Subcutaneous adipose tissue (tissue), 4 donors: ENCODE data around the gene SLC9C1. TPM values are rescaled to one million over a fixed set of nuclear protein-coding genes. Genes with fewer than 3 reads are reported as not detected.

Experiments used
- total RNA-seq, 4 donors: library from RNA; depleted of rRNA; stranded (reverse); fragments of >200 nt; gene quantifications; one replicate each; pipeline ENCODE4 v1.1.0, GENCODE V29; 2016
- TF ChIP-seq, protein P1 (sequence below): fragments of 450-650 bp; IDR thresholded peaks from one replicate; pipeline ENCODE4 v1.5.1; 2016; ENCODE audit warnings: low read depth, mild to moderate bottlenecking, control low read depth, antibody characterized with exemption, moderate library complexity

Gene SLC9C1
- total RNA-seq, 4 donors from 2014 or later: 0.17 to 0.75 TPM; not detected in 2

DNA sequence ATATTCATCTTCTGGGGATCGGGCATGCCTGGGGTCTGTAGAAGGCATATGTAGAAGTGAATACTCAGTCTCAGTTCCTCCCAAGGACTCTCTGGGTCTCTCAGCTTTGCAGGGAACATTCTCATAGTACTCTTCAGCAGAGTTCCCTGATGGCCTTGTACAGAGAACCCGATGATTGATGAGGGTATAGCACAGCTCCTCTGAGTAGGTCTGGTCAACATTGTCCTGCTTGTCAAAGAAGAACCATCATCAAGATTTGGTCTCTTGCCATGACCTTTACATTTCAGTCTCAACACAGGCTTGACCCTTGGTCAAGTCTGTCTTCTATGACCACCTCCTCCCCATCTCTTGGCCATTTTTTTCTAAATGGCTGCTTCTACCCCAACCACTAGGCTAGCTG is 170.5 kb downstream of the SLC9C1 start:
- TF ChIP-seq, protein P1, sequence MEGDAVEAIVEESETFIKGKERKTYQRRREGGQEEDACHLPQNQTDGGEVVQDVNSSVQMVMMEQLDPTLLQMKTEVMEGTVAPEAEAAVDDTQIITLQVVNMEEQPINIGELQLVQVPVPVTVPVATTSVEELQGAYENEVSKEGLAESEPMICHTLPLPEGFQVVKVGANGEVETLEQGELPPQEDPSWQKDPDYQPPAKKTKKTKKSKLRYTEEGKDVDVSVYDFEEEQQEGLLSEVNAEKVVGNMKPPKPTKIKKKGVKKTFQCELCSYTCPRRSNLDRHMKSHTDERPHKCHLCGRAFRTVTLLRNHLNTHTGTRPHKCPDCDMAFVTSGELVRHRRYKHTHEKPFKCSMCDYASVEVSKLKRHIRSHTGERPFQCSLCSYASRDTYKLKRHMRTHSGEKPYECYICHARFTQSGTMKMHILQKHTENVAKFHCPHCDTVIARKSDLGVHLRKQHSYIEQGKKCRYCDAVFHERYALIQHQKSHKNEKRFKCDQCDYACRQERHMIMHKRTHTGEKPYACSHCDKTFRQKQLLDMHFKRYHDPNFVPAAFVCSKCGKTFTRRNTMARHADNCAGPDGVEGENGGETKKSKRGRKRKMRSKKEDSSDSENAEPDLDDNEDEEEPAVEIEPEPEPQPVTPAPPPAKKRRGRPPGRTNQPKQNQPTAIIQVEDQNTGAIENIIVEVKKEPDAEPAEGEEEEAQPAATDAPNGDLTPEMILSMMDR: no peak

DNA sequence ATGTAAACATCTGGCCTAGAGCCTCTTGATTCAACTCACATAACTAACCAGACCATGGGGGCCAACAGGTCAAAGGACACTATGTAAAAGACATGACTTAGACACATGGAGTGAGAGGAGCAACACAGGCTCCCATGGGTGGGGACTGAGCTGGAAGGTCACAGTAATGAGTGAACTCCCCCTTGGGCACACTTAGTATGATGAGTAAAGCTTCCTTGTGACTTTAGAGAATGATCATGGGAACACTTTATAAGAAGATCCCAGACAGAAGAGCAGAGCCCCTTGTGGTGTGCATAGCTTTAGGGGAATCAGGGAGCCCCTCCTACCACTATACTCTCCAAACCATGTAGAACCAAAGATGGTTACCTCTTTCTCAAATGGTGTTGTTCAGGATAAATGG is 171.1 kb downstream of the SLC9C1 start:
- TF ChIP-seq, protein P1: no peak

GRCh38 chr3:112121577-112122547 is 172.2 kb downstream of the SLC9C1 start:
- TF ChIP-seq, protein P1: no peak

DNA sequence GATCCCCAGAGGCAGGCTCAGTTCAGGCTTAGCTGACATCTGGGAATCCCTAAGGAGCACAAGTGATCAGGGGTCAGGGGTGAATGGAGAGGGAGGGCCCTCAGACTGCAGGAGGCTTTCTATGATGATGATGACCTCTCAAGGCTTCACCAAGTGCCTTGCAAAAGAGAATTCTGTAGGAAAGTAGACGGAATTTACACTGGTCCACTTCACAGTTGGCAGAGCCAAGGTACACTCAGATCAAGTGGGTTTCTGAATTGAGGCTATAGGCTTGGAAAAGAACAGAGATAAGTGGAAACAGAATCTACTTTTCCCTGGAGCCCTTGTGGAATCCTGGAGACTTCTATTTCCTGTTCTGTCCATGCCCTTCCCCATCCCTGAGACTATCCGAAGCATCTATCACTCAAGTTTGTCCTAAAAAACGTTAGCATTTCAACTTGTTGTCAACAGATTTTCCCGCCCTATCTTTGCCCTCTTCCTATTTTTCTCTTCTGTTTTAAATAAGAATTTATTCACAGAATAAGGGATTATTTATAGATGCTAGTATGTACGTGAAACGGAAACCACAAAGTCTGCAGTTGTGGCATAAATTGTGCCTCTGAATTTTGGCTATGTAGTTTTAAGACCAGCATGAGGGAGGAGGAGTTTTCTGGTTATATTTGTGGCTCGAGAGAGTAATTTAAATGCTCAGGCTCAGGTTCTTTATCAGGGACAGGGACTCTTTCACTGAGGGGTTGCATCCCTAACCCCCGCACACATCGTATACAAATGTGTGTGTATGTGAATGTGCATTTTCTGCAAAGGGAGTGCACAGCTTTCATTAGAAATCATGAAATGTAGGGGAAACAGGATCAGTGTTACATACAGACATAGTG is 173.8 kb downstream of the SLC9C1 start:
- TF ChIP-seq, protein P1: no peak

- TF ChIP-seq, protein P1: no peak
These were observed 176.0 kb downstream of the SLC9C1 start for GRCh38 chr3:112117841-112118571.

DNA sequence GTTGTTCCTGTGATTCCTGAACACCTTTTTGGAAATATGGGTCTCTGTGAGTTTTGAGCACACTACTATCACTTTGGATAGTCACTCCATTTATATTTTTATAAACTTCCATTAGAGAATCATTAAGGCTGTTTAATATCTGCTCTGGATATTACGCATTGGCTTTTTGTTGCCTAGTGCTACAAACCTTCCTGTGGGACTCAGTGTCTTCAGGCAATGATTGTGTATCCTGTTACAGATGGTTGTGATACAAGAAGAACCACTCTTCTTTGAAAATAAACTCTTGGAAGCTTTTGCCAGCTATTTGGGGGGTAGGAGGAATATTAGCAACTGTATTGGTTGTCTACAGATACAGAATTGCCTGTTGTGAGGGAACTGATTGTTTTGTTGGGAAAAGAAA is 176.6 kb downstream of the SLC9C1 start:
- TF ChIP-seq, protein P1: no peak
